IPS-20b (cell line): ENCODE measurements around the gene ARHGEF37.
"Not testable (repeated sequence)": the region's sequence is repeated elsewhere in the genome, so short reads cannot be mapped to it uniquely, and the experiment has no call there.

ENCODE experiments used
- H3K27ac ChIP-seq: one replicate; pipeline ENCODE4 v1.5.1; 2013; ENCODE audit warnings: low read length
- H3K27me3 ChIP-seq: 2 replicates; pipeline ENCODE4 v1.6.1; 2013; ENCODE audit warnings: mild to moderate bottlenecking, low read length, inconsistent platforms; ENCODE audit not compliant: insufficient read depth
- H3K36me3 ChIP-seq: 2 replicates; pipeline ENCODE4 v1.6.1; 2013; ENCODE audit warnings: low read depth, mild to moderate bottlenecking, inconsistent platforms, low read length, moderate library complexity; ENCODE audit not compliant: insufficient read depth
- H3K4me1 ChIP-seq: 2 replicates; pipeline ENCODE4 v1.6.1; 2013; ENCODE audit warnings: mild to moderate bottlenecking, control low read depth, inconsistent platforms, low read length, moderate library complexity; ENCODE audit not compliant: insufficient read depth
- H3K4me3 ChIP-seq: 2 replicates; pipeline ENCODE4 v1.5.1; 2013; ENCODE audit warnings: mild to moderate bottlenecking, low read length, inconsistent platforms
- H3K9ac ChIP-seq: 2 replicates; pipeline ENCODE4 v1.6.1; 2013; ENCODE audit warnings: low read depth, mild to moderate bottlenecking, inconsistent platforms, low read length, moderate library complexity
- H3K9me3 ChIP-seq: 2 replicates; pipeline ENCODE4 v1.6.1; 2013; ENCODE audit warnings: mild to moderate bottlenecking, low read depth, low read length, inconsistent platforms; ENCODE audit not compliant: insufficient read depth

Gene ARHGEF37

GRCh38 chr5:149549461-149550267, 31.6 kb upstream of the ARHGEF37 start:
- Histone ChIP-seq H3K4me1 (peaks cover 9% of the 10 kb centered on the region), H3K27me3 (no peaks in the 10 kb centered on the region), H3K9ac (peak overlapping the region; percentile 99), H3K27ac (peak overlapping the region; percentile 93), H3K36me3 (peaks cover 59% of the 10 kb centered on the region), H3K4me3 (peak overlapping the region; percentile 84), H3K9me3 (no peaks in the 10 kb centered on the region)

DNA sequence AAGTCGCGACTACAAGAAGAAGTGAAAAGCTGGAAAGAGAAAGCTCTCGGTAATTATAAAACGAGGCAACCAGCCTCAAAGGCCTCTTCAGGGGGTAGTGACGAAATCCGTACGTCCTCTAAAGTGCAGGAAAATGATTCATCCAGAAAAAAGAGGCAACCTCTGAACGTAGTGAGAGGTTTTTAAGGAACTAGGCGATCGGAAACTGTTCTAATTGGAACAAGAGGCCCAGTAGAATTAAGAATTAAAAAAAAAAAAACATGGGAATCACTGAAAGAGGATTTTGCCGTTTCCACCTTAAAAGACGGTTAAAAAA, 31.1 kb upstream of the ARHGEF37 start:
- Histone ChIP-seq H3K9me3 (no peaks in the 10 kb centered on the region), H3K4me3 (peak overlapping the region; percentile 84), H3K4me1 (peaks cover 9% of the 10 kb centered on the region), H3K27me3 (no peaks in the 10 kb centered on the region), H3K27ac (peak overlapping the region; percentile 93), H3K9ac (peak overlapping the region; percentile 99), H3K36me3 (peaks cover 53% of the 10 kb centered on the region)

- peak overlapping the region; percentile 84 for H3K4me3 ChIP-seq
- no peaks in the 10 kb centered on the region for H3K9me3 ChIP-seq
- H3K4me1 ChIP-seq = peaks cover 9% of the 10 kb centered on the region
- peak overlapping the region; percentile 93 for H3K27ac ChIP-seq
- peak overlapping the region; percentile 99 for H3K9ac ChIP-seq
- no peaks in the 10 kb centered on the region for H3K27me3 ChIP-seq
- peaks cover 48% of the 10 kb centered on the region for H3K36me3 ChIP-seq
Measured at GRCh38 chr5:149550594-149551226, 30.6 kb upstream of the ARHGEF37 start.

GRCh38 chr5:149551227-149552037, 29.9 kb upstream of the ARHGEF37 start, which contains the start of gene CSNK1A1:
Gene CSNK1A1, minus strand, starts transcription at chr5:149551439. Its CDS starts 475 bp downstream, at chr5:149550964.
- Histone ChIP-seq H3K27me3 (no peaks in the 10 kb centered on the region), H3K9me3 (no peaks in the 10 kb centered on the region), H3K4me1 (peaks cover 9% of the 10 kb centered on the region), H3K27ac (peak within 1 kb of the TSS; percentile 93), H3K9ac (peak within 1 kb of the TSS; percentile 99), H3K4me3 (peak within 1 kb of the TSS; percentile 84), H3K36me3 (peaks cover 41% of the 10 kb centered on the region)

GRCh38 chr5:149552038-149552494, 29.2 kb upstream of the ARHGEF37 start:
- Histone ChIP-seq H3K36me3 (peaks cover 35% of the 10 kb centered on the region), H3K4me1 (peaks cover 5% of the 10 kb centered on the region), H3K9ac (peak overlapping the region; percentile 98), H3K27me3 (no peaks in the 10 kb centered on the region), H3K4me3 (peak overlapping the region; percentile 84), H3K27ac (peak overlapping the region; percentile 76), H3K9me3 (no peaks in the 10 kb centered on the region)

- H3K27me3 ChIP-seq = no peaks in the 10 kb centered on the region
- peaks cover 29% of the 10 kb centered on the region for H3K36me3 ChIP-seq
- H3K27ac ChIP-seq = no peak overlapping the region
- no peaks in the 10 kb centered on the region for H3K9me3 ChIP-seq
- H3K4me1 ChIP-seq = peaks cover 3% of the 10 kb centered on the region
- peak overlapping the region; percentile 84; the same call in 1 of the 2 replicates for H3K4me3 ChIP-seq
- peak overlapping the region; percentile 98; the same call in 1 of the 2 replicates for H3K9ac ChIP-seq
Measured at GRCh38 chr5:149552553-149553160, 28.6 kb upstream of the ARHGEF37 start.

GRCh38 chr5:149559706-149560105, 21.6 kb upstream of the ARHGEF37 start:
- H3K4me3 ChIP-seq = no peak overlapping the region
- no peaks in the 10 kb centered on the region for H3K36me3 ChIP-seq
- no peaks in the 10 kb centered on the region for H3K27me3 ChIP-seq
- H3K4me1 ChIP-seq = peaks cover 21% of the 10 kb centered on the region
- no peak overlapping the region for H3K9ac ChIP-seq
- H3K9me3 ChIP-seq = no peaks in the 10 kb centered on the region
- H3K27ac ChIP-seq = no peak overlapping the region

- Histone ChIP-seq H3K27me3 (no peaks in the 10 kb centered on the region), H3K9me3 (no peaks in the 10 kb centered on the region), H3K9ac (peak overlapping the region; percentile 57; the same call in 1 of the 2 replicates), H3K36me3 (no peaks in the 10 kb centered on the region), H3K4me1 (peaks cover 21% of the 10 kb centered on the region), H3K27ac (peak overlapping the region; percentile 85), H3K4me3 (no peak overlapping the region)
Measured at GRCh38 chr5:149561848-149562247, 19.4 kb upstream of the ARHGEF37 start.

- peak overlapping the region; percentile 6; the same call in 1 of the 2 replicates for H3K9ac ChIP-seq
Measured at GRCh38 chr5:149563466-149563865, 17.8 kb upstream of the ARHGEF37 start.

DNA sequence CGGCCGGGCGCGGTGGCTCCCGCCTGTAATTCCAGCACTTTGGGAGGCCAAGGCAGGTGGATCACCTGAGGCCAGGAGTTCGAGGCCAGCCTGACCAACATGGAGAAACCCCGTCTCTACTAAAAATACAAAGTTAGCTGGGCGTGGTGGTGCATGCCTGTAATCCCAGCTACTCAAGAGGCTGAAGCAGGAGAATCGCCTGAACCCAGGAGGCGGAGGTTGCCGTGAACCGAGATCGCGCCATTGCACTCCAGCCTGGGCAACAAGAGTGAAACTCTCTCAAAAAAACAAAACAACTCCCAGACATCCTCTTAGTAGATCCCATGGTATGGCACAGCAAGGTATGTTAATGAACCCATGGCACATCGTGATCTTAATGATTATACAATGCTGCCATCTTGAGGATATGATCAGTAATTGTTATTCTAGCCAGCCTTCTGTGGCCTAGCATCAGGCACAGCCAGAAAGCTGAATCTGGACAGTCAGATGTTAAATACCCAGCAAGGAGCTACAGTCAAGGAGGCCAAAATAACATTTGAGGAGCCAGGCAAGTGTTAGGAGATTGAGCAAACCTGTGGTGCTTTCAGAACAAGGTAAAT, 16.7 kb upstream of the ARHGEF37 start:
- H3K27me3 ChIP-seq, H3K4me3 ChIP-seq, H3K36me3 ChIP-seq, H3K9me3 ChIP-seq, H3K27ac ChIP-seq, H3K9ac ChIP-seq: not testable (repeated sequence)
- H3K4me1 ChIP-seq = peaks cover 21% of the 10 kb centered on the region

More at GRCh38 chr5:149563466-149563865, 17.8 kb upstream of the ARHGEF37 start:
- no peaks in the 10 kb centered on the region for H3K9me3 ChIP-seq
- no peak overlapping the region for H3K4me3 ChIP-seq
- H3K27ac ChIP-seq = no peak overlapping the region
- H3K27me3 ChIP-seq = no peaks in the 10 kb centered on the region
- H3K4me1 ChIP-seq = peaks cover 21% of the 10 kb centered on the region
- no peaks in the 10 kb centered on the region for H3K36me3 ChIP-seq

DNA sequence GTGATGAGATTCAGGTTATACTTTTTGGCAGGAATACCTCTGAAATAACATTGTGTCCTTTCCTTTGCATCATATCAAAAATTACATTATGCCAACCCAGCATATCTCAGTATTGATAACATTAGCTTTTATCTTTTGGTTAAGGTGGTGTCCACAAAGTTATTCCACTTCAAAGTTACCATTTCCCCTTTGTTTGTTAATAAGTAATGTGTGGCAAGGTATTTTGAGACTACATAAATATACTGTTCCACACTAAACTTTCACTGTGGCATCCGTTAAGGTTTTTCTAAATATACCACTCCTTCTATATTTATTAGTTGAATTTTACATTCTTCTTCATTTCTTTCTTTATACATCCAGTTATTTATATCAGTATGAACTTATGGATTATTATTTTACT, 14.1 kb upstream of the ARHGEF37 start:
- Histone ChIP-seq H3K36me3 (no peaks in the 10 kb centered on the region), H3K4me3 (no peak overlapping the region), H3K9ac (no peak overlapping the region), H3K9me3 (no peaks in the 10 kb centered on the region), H3K27ac (no peak overlapping the region), H3K27me3 (no peaks in the 10 kb centered on the region), H3K4me1 (peaks cover 11% of the 10 kb centered on the region)
